Measurements from ENCODE around the gene PRRX1. TPM values are rescaled to one million over a fixed set of nuclear protein-coding genes. Genes with fewer than 3 reads are reported as not detected.

Gene PRRX1
- polyA plus RNA-seq, 3 donors: not detected

GRCh38 chr1:170749959-170750358 lies 86.0 kb downstream of the PRRX1 start:
- H3K27me3 ChIP-seq (ENCODE audit: control insufficient read depth in 2 of 2, insufficient read depth in 2 of 2, low read length in 2 of 2): no peaks in the 10 kb centered on the region
- Mint-ChIP-seq H3K27ac (no peak overlapping the region), H3K4me3 (no peak overlapping the region), H3K4me1 (no peaks in the 10 kb centered on the region), H3K9me3 (peaks cover 0 to 6% (median 2%) of the 10 kb centered on the region in 7 donors), H3K27me3 (ENCODE audit: low read depth in 3 of 3) (peaks cover 0 to 2% (median 0%) of the 10 kb centered on the region in 3 donors), H3K36me3 (no peaks in the 10 kb centered on the region)
- no peak overlapping the region for H2AFZ ChIP-seq (ENCODE audit: insufficient read depth, low read depth, low read length, poor library complexity, severe bottlenecking)
- intact Hi-C loops (cut with micrococcal nuclease): no loop called here
- no peaks in the 10 kb centered on the region for H3K4me1 ChIP-seq (ENCODE audit: control insufficient read depth in 1 of 2, insufficient read depth in 2 of 2, low read length in 2 of 2)
- no peak overlapping the region for H3K27ac ChIP-seq (ENCODE audit: low read depth in 1 of 2, low read length in 2 of 2)
- no peaks in the 10 kb centered on the region for H3K79me2 ChIP-seq (ENCODE audit: insufficient read depth, low read length)
- no peak overlapping the region for H3K4me3 ChIP-seq (replicated peaks in 1 of 3; ENCODE audit: low read depth in 2 of 3, low read length in 3 of 3)
- no peaks in the 10 kb centered on the region for H3K36me3 ChIP-seq (replicated peaks in 1 of 2; ENCODE audit: control insufficient read depth in 1 of 2, insufficient read depth in 2 of 2, low read length in 2 of 2)
- no CpG with 5 or more reads among the region's 2 CpGs for WGBS (ENCODE audit: insufficient coverage)
- H4K20me1 ChIP-seq (ENCODE audit: insufficient read depth, low read length): no peaks in the 10 kb centered on the region
- no peak overlapping the region for H3K4me2 ChIP-seq (replicated peaks; ENCODE audit: extremely low read depth, low read length, poor library complexity, severe bottlenecking)
- no peaks in the 10 kb centered on the region for H3K9me3 ChIP-seq (replicated peaks in 1 of 2; ENCODE audit: control insufficient read depth in 1 of 2, insufficient read depth in 1 of 2, low read length in 2 of 2)
- no peak for DNase-seq
- TF ChIP-seq, protein P1, sequence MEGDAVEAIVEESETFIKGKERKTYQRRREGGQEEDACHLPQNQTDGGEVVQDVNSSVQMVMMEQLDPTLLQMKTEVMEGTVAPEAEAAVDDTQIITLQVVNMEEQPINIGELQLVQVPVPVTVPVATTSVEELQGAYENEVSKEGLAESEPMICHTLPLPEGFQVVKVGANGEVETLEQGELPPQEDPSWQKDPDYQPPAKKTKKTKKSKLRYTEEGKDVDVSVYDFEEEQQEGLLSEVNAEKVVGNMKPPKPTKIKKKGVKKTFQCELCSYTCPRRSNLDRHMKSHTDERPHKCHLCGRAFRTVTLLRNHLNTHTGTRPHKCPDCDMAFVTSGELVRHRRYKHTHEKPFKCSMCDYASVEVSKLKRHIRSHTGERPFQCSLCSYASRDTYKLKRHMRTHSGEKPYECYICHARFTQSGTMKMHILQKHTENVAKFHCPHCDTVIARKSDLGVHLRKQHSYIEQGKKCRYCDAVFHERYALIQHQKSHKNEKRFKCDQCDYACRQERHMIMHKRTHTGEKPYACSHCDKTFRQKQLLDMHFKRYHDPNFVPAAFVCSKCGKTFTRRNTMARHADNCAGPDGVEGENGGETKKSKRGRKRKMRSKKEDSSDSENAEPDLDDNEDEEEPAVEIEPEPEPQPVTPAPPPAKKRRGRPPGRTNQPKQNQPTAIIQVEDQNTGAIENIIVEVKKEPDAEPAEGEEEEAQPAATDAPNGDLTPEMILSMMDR (IDR thresholded peaks at IDR 0.05): no peak
- no peak overlapping the region for H3K9ac ChIP-seq (ENCODE audit: insufficient read depth, low read length, poor library complexity, severe bottlenecking)

- DNase-seq: no peak
- Histone ChIP-seq H3K27ac (ENCODE audit: low read depth in 1 of 2, low read length in 2 of 2) (no peak overlapping the region), H3K27me3 (ENCODE audit: control insufficient read depth in 2 of 2, insufficient read depth in 2 of 2, low read length in 2 of 2) (no peaks in the 10 kb centered on the region), H3K4me1 (ENCODE audit: control insufficient read depth in 1 of 2, insufficient read depth in 2 of 2, low read length in 2 of 2) (no peaks in the 10 kb centered on the region), H3K9me3 (replicated peaks in 1 of 2; ENCODE audit: control insufficient read depth in 1 of 2, insufficient read depth in 1 of 2, low read length in 2 of 2) (no peaks in the 10 kb centered on the region), H3K79me2 (ENCODE audit: insufficient read depth, low read length) (no peaks in the 10 kb centered on the region), H3K4me2 (replicated peaks; ENCODE audit: extremely low read depth, low read length, poor library complexity, severe bottlenecking) (no peak overlapping the region), H2AFZ (ENCODE audit: insufficient read depth, low read depth, low read length, poor library complexity, severe bottlenecking) (no peak overlapping the region), H3K36me3 (replicated peaks in 1 of 2; ENCODE audit: control insufficient read depth in 1 of 2, insufficient read depth in 2 of 2, low read length in 2 of 2) (no peaks in the 10 kb centered on the region), H3K4me3 (replicated peaks in 1 of 3; ENCODE audit: low read depth in 2 of 3, low read length in 3 of 3) (no peak overlapping the region), H4K20me1 (ENCODE audit: insufficient read depth, low read length) (no peaks in the 10 kb centered on the region), H3K9ac (ENCODE audit: insufficient read depth, low read length, poor library complexity, severe bottlenecking) (no peak overlapping the region)
- no peaks in the 10 kb centered on the region for H3K27me3 Mint-ChIP-seq (ENCODE audit: low read depth in 3 of 3)
- no peaks in the 10 kb centered on the region for H3K4me1 Mint-ChIP-seq
- peaks cover 0 to 7% (median 4%) of the 10 kb centered on the region in 7 donors for H3K9me3 Mint-ChIP-seq
- intact Hi-C loops (cut with micrococcal nuclease): no loop called here
- TF ChIP-seq, protein P1 (IDR thresholded peaks at IDR 0.05): no peak
- no peaks in the 10 kb centered on the region for H3K36me3 Mint-ChIP-seq
- no CpG with 5 or more reads among the region's 3 CpGs for WGBS (ENCODE audit: insufficient coverage)
- H3K27ac Mint-ChIP-seq: no peak overlapping the region
- H3K4me3 Mint-ChIP-seq: no peak overlapping the region
Observed at GRCh38 chr1:170755795-170756194, 91.9 kb downstream of the PRRX1 start.
